Stimulated activated naive CD4-positive, alpha-beta T cell treated with Interleukin-2 at 50 U/mL for 16 hours (primary cell): ENCODE data around the gene NFIA.

Source experiments
- DNase-seq: peaks from one replicate; lab custom pipeline; 2025; lab: John Stamatoyannopoulos, UW

NFIA gene

DNA sequence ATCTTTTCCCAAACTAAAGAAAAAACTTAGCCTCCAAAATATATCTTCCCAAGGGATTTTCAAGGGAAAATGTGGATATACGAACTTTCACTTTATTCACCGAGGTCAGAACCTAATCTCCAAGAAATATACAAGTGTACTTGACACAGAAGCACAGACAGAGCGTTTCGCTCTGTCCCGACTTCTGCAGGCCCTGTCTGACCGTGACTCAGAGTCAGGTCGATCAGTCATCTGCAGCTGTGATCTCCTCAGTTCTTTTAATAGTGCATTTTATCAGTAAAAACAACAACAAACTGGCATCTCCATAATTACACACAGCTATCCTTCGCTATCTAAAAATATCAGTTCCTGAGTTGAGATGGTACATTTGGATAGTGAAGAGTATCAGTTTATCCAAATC is 416.0 kb downstream of the NFIA start:
- no peak for DNase-seq

DNA sequence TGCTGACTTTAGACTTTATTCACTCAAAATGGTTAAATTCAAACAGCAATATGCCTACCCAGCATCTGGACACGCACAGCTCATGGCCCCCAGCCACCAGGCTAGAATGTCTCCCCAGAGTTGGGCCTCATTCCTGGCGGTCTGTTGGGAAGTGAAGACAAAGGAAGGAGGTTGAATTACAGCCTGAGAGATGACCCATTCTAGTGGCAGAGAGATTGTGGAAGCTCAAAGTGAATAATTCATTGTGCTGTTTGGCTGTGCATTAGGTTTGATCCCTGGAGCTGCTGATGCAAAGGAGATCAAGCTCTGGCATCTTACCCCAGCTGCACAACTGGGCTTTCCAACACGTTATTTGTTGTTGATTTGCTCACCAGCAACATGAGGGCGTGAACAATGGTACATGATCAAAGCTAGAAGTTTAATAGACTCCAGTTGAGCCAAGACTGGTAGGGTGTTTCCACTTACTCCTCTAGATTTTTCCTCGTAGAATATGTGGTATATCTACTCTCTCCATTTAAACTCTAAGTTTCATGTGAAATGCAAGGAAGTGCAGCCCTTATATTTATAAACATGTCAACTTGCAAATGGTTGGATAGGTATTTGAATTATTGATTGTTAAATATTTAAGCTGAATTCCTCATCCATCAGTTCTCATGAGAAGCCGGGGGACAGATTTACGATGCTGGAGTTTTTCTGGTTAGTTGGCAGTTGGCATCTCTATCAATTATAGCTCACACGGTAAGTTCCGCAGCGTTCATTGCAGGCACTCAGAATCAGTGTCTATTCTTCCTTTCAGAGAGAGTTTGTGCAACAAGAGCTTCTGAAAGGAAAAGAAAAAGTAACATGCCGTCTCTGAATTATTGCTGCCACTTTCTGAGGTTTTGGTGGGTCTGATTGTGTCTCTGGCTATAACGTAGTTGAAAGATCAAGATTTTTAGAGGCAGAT is 419.9 kb downstream of the NFIA start:
- DNase-seq: no peak

DNA sequence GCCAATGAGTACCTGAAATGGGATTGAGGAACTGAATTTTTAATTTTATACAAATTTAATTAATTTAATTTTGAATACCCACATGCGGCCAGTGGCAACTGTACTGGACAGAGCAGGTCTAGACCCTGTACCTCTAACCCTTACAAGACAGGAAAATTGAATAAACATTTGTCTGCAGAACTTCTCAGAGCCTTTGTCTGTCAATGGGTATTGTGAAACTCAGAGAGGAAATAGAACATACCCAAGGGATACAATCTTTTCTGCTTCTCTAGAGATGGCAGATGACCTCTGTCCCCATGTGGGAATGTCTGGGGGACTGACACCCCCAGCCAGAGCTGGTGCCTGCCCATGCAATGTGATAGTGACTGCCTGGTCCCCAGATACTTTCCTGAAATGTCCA is 421.9 kb downstream of the NFIA start:
- no peak for DNase-seq

DNA sequence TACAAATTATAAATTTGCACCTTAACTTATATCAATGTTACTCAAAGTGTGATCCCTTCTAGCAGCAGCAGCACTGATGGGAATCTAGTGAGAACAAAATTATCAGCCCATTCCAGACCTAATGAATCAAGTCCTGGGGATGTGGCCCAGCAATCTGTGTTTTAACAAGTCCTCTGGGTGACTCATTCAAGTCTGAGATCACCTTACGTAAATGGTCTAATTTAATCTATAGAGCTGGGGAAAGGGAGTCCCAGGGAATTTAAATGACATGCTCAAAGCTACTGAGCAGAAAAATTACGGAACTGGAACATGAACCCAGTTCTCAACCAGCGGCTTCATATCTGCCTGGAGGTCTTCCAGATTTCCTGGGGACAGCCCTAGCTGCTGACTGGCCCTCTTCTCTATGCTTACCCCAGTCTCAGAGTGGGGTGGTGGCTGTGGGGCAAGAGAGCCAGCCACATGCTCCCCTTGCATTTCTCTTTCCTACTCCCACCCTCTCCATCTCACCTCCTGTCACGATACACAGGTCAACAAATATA is 422.6 kb downstream of the NFIA start:
- DNase-seq: no peak

DNA sequence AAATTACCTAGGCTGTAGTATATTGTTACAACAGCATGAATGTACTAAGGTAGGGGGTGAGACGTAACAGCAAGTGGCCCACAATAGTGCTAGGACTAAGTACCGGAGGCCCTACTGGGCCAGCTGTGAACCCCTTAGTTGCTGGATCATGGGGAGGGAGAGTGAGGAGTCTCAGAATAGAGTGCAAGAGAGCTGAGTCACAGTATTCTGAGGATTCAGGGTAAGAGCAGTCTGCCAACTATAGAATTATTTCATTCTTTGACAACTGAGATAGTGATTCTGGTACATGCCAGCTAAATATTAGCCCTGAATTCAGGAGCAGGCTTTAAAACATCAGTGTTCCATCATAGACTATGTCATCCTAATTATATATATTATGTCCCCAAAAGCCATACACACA is 423.9 kb downstream of the NFIA start:
- DNase-seq: no peak

DNA sequence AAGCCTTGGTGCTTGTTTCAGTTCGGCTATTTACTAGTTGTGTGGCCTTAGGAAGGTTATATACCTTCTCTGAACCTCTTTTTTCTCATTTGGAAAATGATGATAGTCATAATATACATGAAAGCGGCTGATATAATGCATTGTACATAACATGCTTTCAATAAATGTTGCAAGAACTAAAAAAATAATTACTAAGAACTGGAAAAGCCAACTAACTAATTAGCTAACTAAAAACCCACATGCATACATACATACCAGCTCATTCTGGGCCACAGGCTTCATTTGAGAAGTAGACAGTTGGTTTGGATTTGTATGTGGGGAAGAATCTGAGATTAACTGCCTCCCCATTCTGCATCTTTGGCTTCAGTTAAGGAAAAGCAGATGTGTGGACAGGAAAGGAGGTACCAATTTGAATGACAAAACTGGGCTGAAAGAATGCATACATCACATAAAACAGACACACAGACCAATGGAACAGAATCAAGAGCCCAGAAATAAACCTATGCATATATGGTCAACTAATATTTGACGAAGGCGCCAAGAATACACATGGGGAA is 424.7 kb downstream of the NFIA start:
- DNase-seq: no peak
